SK-N-SH treated with all-trans-retinoic acid at 6 μM for 48 hours (cell line): ENCODE results near the gene GPR183.

ENCODE experiments used
- ATAC-seq: fragments of 200-7000 bp; cut with Tn5 transposase; 3 replicates; pipeline ENCODE4 v1.9.1; 2020; ENCODE audit warnings: mild to moderate bottlenecking, moderate library complexity
- ARNTL ChIP-seq: fragments of 450-650 bp; formaldehyde crosslinking; IDR thresholded peaks from 2 replicates; pipeline ENCODE4 v1.5.0; 2020; ENCODE audit warnings: low read depth, mild to moderate bottlenecking, moderate library complexity, borderline replicate concordance
- CSDC2 ChIP-seq: fragments of 250-450 bp; sonication (Bioruptor Pico); IDR thresholded peaks from 2 replicates; pipeline ENCODE4 v1.5.0; 2020; ENCODE audit warnings: mild to moderate bottlenecking, moderate library complexity
- GLIS3 ChIP-seq: fragments of 250-450 bp; sonication (Bioruptor Pico); IDR thresholded peaks from 2 replicates; pipeline ENCODE4 v1.5.0; 2020; ENCODE audit warnings: mild to moderate bottlenecking, moderate library complexity
- ISL1 ChIP-seq: fragments of 250-450 bp; sonication (Bioruptor Pico); IDR thresholded peaks from 2 replicates; pipeline ENCODE4 v2.1.2; 2022; ENCODE audit warnings: mild to moderate bottlenecking, moderate library complexity
- OSR1 ChIP-seq: fragments of 250-450 bp; sonication (Bioruptor Pico); IDR thresholded peaks from 2 replicates; pipeline ENCODE4 v1.8.0; 2022; ENCODE audit warnings: moderate library complexity, mild to moderate bottlenecking, inconsistent platforms
- PATZ1 ChIP-seq: fragments of 250-450 bp; sonication (Bioruptor Pico); IDR thresholded peaks from 2 replicates; pipeline ENCODE4 v1.8.0; 2020; ENCODE audit warnings: mild to moderate bottlenecking, moderate library complexity, borderline replicate concordance
- PPARA ChIP-seq: fragments of 250-450 bp; sonication (Bioruptor Pico); IDR thresholded peaks from 2 replicates; pipeline ENCODE4 v1.5.0; 2020; ENCODE audit warnings: mild to moderate bottlenecking, borderline replicate concordance
- RARB ChIP-seq: fragments of 250-450 bp; sonication (Bioruptor Pico); IDR thresholded peaks from 2 replicates; pipeline ENCODE4 v1.8.0; 2021; ENCODE audit warnings: mild to moderate bottlenecking, moderate library complexity
- TCF4 ChIP-seq: fragments of 250-450 bp; sonication (Bioruptor Pico); IDR thresholded peaks from 2 replicates; pipeline ENCODE4 v1.8.0; 2021; ENCODE audit warnings: mild to moderate bottlenecking, moderate library complexity, borderline replicate concordance
- ZFP3 ChIP-seq: fragments of 250-450 bp; sonication (Bioruptor Pico); IDR thresholded peaks from 2 replicates; pipeline ENCODE4 v1.5.0; 2020; ENCODE audit warnings: mild to moderate bottlenecking, moderate library complexity
- ZNF565 ChIP-seq: fragments of 450-650 bp; formaldehyde crosslinking; conservative IDR thresholded peaks from 2 replicates; pipeline ENCODE4 v1.5.0; 2020; ENCODE audit warnings: low read depth, mild to moderate bottlenecking, moderate library complexity
- ZNF70 ChIP-seq: fragments of 450-650 bp; formaldehyde crosslinking; IDR thresholded peaks from 2 replicates; pipeline ENCODE4 v1.5.0; 2020; ENCODE audit warnings: mild to moderate bottlenecking, moderate library complexity
- ZNF8 ChIP-seq: fragments of 450-650 bp; formaldehyde crosslinking; IDR thresholded peaks from 2 replicates; pipeline ENCODE4 v1.5.0; 2020; ENCODE audit warnings: mild to moderate bottlenecking, moderate library complexity
- TF ChIP-seq, protein P1 (sequence below): fragments of 250-450 bp; sonication (Bioruptor Pico); IDR thresholded peaks from 2 replicates; pipeline ENCODE4 v1.5.1; 2021; ENCODE audit warnings: mild to moderate bottlenecking, moderate library complexity
- TF ChIP-seq, protein P2 (sequence below): fragments of 250-450 bp; sonication (Bioruptor Pico); IDR thresholded peaks from 2 replicates; pipeline ENCODE4 v1.8.0; 2021; ENCODE audit warnings: low read depth, mild to moderate bottlenecking, moderate library complexity, borderline replicate concordance

Gene GPR183

DNA sequence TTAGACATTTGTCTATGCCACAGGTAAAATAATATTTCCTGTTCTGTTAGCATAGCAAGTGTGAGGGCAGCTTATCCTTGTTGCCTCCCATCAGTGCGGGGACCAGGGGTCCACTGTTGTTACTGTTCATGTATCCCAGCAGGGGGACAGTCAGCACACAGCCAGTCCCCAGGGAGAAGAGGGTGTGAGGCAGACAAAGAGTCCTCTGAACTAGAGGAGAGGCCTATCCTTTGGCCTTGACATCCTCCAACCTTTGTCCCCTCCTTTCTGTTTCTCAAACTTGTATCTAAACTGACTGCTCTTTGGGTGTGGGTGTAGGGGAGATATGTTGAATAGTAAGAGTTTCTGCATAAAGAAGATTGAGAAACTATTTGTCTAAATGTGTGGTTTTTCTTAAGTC lies 46.1 kb downstream of the GPR183 start:
- ATAC-seq, result no peak

DNA sequence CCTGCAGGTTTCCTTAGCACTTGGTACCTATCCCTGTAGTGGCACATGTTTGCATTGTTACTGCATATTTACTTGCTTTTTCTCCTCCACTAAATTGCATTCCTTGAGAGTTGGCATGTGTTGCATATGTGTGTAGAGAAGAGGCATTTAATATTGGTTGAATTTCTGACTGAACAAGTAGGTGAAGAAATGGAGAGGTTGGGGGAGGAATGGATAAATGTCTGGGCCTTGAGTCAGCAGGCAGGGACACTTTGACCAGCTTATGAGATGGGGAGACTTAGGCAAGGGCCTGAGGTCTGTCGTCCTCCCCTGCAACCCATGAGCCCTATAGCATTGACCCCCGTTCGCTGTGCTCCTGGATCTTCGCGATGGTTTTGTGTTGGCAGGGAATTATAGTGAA lies 47.0 kb downstream of the GPR183 start:
- ATAC-seq, result no peak
- TF ChIP-seq, protein P1, sequence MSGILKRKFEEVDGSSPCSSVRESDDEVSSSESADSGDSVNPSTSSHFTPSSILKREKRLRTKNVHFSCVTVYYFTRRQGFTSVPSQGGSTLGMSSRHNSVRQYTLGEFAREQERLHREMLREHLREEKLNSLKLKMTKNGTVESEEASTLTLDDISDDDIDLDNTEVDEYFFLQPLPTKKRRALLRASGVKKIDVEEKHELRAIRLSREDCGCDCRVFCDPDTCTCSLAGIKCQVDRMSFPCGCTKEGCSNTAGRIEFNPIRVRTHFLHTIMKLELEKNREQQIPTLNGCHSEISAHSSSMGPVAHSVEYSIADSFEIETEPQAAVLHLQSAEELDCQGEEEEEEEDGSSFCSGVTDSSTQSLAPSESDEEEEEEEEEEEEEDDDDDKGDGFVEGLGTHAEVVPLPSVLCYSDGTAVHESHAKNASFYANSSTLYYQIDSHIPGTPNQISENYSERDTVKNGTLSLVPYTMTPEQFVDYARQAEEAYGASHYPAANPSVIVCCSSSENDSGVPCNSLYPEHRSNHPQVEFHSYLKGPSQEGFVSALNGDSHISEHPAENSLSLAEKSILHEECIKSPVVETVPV (CRISPR knock-in tag), result no peak
- TF ChIP-seq PATZ1, result no peak
- no peak for TF ChIP-seq ISL1 (CRISPR knock-in tag)
- no peak for TF ChIP-seq GLIS3 (CRISPR knock-in tag)
- no peak for TF ChIP-seq ARNTL (CRISPR knock-in tag)

More for the DNA sequence above, 46.1 kb downstream of the GPR183 start:
- no peak for TF ChIP-seq PATZ1
- no peak for TF ChIP-seq GLIS3 (CRISPR knock-in tag)
- TF ChIP-seq ZNF8, result no peak
- no peak for TF ChIP-seq OSR1 (CRISPR knock-in tag)
- TF ChIP-seq, protein P2, sequence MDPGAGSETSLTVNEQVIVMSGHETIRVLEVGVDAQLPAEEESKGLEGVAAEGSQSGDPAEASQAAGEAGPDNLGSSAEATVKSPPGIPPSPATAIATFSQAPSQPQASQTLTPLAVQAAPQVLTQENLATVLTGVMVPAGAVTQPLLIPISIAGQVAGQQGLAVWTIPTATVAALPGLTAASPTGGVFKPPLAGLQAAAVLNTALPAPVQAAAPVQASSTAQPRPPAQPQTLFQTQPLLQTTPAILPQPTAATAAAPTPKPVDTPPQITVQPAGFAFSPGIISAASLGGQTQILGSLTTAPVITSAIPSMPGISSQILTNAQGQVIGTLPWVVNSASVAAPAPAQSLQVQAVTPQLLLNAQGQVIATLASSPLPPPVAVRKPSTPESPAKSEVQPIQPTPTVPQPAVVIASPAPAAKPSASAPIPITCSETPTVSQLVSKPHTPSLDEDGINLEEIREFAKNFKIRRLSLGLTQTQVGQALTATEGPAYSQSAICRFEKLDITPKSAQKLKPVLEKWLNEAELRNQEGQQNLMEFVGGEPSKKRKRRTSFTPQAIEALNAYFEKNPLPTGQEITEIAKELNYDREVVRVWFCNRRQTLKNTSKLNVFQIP (CRISPR knock-in tag), result no peak
- TF ChIP-seq RARB (CRISPR knock-in tag), result no peak
- no peak for TF ChIP-seq ZFP3 (CRISPR knock-in tag)
- no peak for TF ChIP-seq ISL1 (CRISPR knock-in tag)
- no peak for TF ChIP-seq TCF4 (CRISPR knock-in tag)
- TF ChIP-seq PPARA (CRISPR knock-in tag), result no peak

DNA sequence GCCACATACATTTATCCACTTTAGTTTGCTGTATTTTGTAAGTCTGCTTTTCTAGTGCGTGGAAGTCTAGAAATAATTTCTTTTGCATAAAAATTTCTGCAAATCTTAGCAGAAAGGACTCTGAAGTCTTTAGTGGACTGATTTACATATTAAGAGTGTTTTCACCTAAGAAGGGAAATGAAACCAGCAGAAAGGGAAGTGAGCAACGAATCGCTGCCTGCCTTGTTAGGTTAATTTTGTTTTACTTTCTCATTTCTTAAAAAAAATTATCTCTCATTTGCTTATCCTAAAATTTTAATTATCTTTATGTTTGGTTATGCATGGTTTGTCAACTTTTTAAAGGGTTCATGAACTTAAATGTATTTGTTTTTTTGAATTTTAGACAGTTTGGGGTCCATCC lies 48.3 kb downstream of the GPR183 start:
- TF ChIP-seq ARNTL (CRISPR knock-in tag) (no peak), ZNF70 (CRISPR knock-in tag) (no peak), ZNF565 (CRISPR knock-in tag) (no peak)
- TF ChIP-seq, protein P2 (CRISPR knock-in tag), result no peak
- ATAC-seq, result no peak

DNA sequence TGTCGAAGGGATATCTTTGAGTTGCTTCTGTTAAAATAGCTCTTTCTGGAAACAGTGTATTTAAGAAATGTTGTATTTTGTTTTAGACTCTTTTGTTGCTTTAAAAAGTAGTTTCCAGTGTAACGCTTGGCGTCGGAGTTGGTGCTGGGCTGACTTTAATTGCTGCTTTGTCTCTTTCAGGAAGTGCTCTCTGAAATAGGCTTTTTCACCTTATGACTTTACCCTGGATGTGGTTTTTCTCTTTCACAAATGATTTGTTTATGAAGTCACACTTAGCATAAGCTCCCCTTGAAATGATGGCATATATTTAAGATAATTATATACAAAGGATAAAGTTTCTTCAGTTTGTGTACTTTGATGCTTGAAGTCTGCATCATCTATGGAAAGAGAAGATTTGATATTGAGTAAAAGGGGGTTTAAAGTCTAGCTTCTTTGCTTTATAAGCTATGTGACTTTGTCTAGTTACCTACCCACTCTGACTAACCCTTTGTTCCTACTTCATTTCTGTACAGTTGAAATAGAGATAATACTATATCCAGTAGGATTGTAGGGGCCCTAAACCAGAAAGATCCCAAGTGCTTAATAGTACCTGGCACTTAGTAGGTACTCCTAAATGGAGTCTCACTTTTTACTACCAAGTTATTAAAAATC lies 48.9 kb downstream of the GPR183 start, which contains the start of gene GPR18:
Gene GPR18 (minus strand): TSS at position 170 of the 651 bp plus-strand sequence. CDS start 2,507 bp downstream, outside the sequence.
- no peak for ATAC-seq
- no peak for TF ChIP-seq ZNF70 (CRISPR knock-in tag)
- no peak for TF ChIP-seq PATZ1
- TF ChIP-seq CSDC2 (CRISPR knock-in tag), result no peak
- TF ChIP-seq, all 23 proteins: peak for 0
